KBM-7 (cell line): ENCODE measurements around the gene VCX.
"Not testable (repeated sequence)": the region's sequence is repeated elsewhere in the genome, so short reads cannot be mapped to it uniquely, and the experiment has no call there.

Experiments used
- DNase-seq: peaks from one replicate; pipeline ENCODE4 v3.0.0-alpha.2; 2015
- in situ Hi-C: fragments of 300-500 bp; cut with MboI; formaldehyde crosslinking; loops from 2 replicates; pipeline ENCODE4 v1.14.3; 2020; ENCODE audit warnings: low sequenced_read_pairs, low pct_unique_long_range_greater_than_20kb, mixed read lengths

VCX gene

DNA sequence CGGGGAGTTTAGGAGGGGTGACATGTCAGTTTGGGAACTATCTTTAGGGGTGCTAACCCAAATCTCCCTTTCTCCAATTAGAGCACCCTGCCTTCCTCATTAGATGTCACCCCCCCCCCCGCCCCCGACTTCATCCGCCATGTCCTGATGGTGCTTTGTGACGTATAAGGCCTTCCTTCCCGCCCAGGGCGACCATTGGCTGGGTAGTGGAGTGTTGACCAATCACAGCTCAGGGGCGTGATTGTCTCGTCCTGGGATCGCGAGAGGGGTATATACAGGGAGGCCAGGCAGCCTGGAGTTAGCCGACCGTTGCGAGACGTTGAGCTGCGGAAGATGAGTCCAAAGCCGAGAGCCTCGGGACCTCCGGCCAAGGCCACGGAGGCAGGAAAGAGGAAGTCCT is at the start of gene VCX:
VCX (plus strand) TSS at position 301 of the 400 bp plus-strand sequence; CDS start at position 334, 33 bp downstream.
- in situ Hi-C loops, DNase-seq: not testable (repeated sequence)

DNA sequence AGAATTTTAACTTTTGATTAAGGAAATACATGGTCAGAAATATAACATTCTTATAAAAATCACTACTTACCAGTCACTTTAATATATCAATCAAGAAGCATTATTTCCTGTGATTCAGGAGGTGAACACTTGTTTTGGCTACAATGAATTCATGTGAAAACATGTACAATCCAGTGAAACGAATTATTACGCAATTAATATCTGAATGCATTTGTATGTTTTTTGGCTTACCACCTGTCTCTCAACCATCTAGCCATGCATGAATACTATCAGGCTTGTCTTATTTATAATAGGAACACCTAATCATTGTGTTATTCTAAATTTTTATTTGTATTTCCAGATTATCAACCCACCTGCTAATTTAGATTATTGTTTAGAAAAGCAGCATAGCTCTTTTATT is 44.6 kb upstream of the VCX start:
- in situ Hi-C loops = no loop called here
- DNase-seq = no peak

DNA sequence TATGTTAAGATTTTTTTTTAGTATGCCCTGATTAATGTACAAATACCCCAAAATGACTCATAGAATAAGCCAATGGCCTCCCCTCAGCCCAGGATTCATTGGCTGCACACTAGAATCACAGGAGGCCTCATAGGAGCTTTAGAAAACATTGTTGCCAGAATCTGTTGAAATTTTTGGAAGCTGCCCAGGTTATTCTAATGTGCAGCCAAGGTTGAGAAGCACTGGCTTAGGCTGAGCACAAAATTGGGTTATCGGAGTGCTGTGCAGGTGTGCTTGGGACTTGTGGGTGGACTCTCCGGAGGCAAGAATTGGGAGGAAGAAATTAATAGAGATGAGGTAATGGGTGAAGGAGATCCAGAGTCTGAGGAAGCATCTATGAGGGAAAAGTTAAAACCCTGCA is 41.3 kb upstream of the VCX start:
- in situ Hi-C loops = no loop called here
- no peak for DNase-seq

DNA sequence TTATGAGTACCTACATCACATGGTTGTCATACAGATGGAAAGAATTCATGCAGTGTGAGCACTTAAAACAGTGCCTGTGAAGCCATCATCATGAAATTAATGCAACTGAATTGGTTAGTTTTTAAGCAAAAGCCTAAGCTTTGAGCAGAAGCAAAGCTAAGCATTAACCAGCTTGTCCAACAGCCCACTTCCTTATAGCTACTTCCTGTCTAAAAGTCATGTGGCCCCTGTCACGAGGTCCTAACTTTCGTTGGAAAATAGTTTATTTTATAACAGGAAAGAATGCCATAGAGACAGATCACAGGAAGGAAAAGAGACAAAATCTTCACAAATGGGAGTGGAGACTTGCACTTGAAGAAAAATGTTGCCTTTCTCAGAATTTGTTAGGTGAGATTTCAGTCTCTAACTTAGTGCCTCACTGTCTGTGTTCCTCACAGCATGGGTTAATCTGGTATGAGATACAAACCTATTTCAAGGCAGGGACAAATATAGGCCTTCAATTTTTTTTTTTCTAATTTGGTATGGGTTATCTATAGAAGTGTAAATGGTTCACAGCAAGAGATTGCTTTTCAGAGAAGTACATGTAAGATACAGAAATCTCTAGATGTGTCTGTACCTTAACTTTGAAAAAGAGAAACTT is 27.7 kb upstream of the VCX start:
- in situ Hi-C loops = no loop called here
- DNase-seq = no peak

DNA sequence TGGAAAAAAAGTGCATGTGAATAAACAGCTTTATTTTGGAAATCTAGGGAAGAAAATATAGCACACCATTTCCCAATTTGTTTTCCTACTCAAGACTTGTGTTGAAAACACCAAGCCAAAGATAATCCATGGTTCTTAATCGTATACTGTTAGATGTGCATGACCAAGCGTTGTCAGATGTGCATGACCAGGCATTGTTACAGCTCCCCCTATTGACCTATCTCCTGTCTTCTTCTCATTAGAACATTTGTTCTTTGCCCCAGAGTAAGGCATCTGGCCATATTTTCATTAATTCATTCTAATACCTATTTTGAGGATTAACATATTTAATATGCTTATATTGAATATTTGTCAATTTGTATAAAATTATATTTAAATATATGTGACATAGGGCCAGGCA is 14.4 kb upstream of the VCX start:
- DNase-seq = peak; percentile 1
- in situ Hi-C loops = no loop called here

DNA sequence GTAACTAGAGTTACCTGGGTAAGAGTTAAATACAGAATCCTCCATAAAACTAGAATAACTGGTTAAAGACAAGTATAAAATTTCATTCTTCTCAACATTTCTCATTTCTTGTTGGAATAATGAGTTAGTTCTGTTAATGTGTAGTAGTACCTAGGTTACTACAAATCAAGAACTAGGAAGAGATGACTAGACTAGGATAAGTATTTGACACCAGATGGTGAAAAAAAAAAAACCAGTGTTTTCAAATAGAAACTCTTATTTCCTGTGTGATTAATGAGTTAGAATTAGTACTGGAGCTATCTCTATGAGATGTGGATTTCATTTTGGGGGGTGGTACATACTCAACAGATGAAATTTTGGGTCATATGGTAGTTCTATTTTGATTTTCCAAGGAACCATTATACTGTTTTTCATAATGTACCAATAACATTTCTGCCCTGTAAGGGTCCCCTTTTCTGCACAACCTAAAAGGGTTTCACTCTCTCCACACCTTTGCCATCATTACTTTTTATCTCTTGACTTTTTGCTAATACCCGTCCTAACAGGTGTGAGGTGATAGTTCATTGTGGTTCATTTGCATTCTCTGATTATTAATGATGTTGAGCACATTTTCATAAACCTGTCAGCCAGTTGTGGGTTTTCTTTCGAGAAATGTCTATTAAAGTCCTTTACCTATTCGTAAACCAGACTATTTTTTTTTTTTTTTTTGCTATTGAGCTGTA is 1.7 kb upstream of the VCX start:
- in situ Hi-C loops = no loop called here
- no peak for DNase-seq

DNA sequence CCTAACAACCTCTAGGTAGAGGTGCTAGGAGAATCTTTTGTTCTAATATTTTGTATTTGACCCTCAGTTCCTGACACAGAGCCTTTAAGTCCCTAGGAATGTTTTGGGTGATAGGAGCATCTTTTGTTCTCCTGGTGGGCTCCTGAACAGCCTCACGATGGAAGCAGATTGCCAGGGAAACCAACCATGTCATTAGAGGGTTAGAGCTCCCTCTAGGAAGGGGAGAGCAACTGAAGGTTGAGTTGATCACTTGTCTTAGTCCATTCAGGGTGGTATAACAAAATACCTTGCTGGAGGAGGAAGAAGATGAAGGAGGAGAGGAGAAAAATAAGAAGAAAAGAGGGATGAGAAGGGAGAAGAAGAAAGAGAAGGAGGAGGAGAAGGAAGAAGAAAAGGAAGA is 9.2 kb downstream of the VCX start:
- in situ Hi-C loops = no loop called here
- DNase-seq = no peak

DNA sequence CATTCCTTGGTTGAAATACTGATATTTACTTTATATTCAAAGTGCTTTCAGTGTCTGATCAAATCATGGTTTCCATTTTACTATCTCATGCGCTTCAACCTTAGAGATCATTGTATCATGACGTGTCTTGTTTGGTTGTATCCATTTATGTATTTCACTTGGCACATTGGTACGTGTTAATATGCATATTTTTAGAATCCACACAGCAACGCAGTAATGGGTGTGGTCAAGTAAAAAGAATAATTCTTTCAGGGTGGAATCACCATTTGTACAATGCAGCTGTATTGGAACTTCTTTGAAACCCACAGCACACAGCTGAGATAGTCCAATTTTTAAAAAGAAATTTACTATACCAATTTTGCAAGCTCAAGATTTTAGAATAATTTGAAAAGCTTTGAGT is 29.1 kb downstream of the VCX start:
- in situ Hi-C loops = no loop called here

DNA sequence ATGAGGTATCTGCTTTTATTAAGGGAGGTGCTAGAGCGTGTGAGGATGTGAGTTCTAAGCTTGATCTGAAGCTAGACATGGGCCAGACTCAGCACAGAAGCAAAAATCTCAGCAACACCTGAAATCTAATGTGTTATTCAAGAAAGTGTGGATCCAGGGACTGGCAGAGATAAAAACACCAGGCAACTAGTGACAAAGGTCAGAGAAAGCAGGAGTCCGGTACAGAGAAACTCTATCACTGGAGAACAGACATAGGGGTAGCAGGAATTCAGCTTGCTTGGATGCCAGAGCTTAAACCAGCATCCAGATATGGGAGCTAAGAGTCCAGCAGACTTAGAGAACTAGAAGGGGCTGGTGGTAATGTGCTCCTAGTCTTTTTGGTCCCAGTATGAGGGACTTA is 34.0 kb downstream of the VCX start:
- in situ Hi-C loops = no loop called here
- DNase-seq = no peak

More for the DNA sequence above, 29.1 kb downstream of the VCX start:
- DNase-seq = no peak

DNA sequence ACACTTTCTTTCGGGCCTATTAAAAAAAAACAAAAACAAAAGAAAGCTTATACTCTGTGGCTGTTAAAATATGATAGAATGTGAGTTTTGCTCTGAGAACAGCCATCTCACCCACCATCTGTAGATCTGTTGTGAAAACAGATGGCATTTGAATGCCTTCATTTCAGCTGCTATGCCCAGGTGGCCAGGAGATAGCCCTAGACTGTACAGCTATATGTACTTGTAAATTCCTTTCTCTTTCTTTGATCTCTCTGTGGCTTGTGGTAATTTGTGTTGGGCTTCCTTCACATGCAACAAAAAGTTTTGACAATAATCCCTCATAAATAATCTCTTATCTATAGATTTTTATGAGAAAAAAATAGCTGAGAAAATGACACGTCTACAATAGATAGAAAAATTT is 46.2 kb downstream of the VCX start:
- DNase-seq = no peak
- in situ Hi-C loops = no loop called here

DNA sequence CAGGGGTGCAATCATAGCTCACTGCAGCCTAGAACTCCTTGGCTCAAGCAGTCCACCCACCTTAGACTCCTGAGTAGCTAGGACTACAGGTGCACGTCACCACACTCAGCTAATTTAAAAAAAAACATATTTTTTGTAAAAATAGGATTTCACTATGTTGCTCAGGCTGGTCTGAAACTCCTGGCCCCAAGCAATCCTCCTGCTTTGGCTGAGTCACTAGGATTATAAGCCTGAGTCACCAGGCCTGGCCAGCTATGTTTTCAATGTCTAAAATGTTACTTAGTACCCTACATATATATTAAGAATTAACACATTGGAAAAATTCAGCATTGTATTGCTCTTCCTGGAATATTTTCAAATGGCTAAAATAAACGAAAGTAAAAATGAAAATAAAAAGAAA is 46.7 kb downstream of the VCX start:
- DNase-seq = no peak
- in situ Hi-C loops = no loop called here

DNA sequence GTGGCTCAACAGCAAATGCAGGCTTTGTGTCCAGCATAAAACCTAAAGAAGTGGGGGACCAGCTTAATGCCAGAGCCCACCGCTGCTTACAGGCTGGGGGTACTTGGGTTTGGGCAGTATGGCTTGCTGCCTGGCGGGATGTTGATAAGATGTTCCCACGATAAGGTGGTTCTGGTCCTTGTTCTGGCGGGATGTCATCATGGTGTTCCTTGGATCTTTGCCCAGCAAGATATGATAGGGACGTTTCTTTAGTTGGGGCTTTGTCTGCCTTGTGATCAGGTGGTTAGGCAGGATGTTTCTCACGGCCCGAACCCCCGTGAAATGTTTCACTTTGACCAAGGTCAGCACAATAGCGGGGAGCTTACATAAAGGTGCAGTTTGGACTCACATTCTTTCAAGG is 49.0 kb downstream of the VCX start:
- in situ Hi-C loops = no loop called here
- no peak for DNase-seq
